GM23338 (cell line): Measurements from ENCODE around the gene HOXB3. TPM values are rescaled to one million over a fixed set of nuclear protein-coding genes. Genes with fewer than 3 reads are reported as not detected.

ENCODE experiments used
- ATAC-seq: fragments of 200-7000 bp; cut with Tn5 transposase; 3 replicates; pipeline ENCODE4 v1.9.1; 2020
- DNase-seq: peaks from one replicate; pipeline ENCODE4 v3.0.0-alpha.2; 2015; ENCODE audit warnings: low spot score
- H2AFZ ChIP-seq: fragments of 200-600 bp; sonication (generic); 2 replicates; pipeline ENCODE4 v1.8.0; 2016; ENCODE audit warnings: antibody characterized with exemption, mild to moderate bottlenecking, moderate library complexity
- H3F3A ChIP-seq: fragments of 200-600 bp; sonication (generic); replicated peaks from 2 replicates; pipeline ENCODE4 v1.8.0; 2017; ENCODE audit warnings: antibody characterized with exemption, mixed run types, low read depth
- H3K27ac ChIP-seq: fragments of 200-600 bp; sonication (generic); 2 replicates; pipeline ENCODE4 v1.6.1; 2016; ENCODE audit warnings: low read depth
- H3K27me3 ChIP-seq: fragments of 200-600 bp; sonication (generic); 2 replicates; pipeline ENCODE4 v1.8.0; 2016; ENCODE audit warnings: mild to moderate bottlenecking, mixed run types, moderate library complexity; ENCODE audit not compliant: insufficient read depth
- H3K36me3 ChIP-seq: fragments of 200-600 bp; sonication (generic); 2 replicates; pipeline ENCODE4 v1.8.0; 2016; ENCODE audit warnings: mild to moderate bottlenecking; ENCODE audit not compliant: insufficient read depth
- H3K4me1 ChIP-seq: fragments of 200-600 bp; sonication (generic); 2 replicates; pipeline ENCODE4 v1.8.0; 2016; ENCODE audit warnings: mild to moderate bottlenecking, moderate library complexity; ENCODE audit not compliant: insufficient read depth
- H3K4me2 ChIP-seq: fragments of 200-600 bp; sonication (generic); 2 replicates; pipeline ENCODE4 v1.7.1; 2017; ENCODE audit warnings: mixed run types
- H3K4me3 ChIP-seq: fragments of 200-600 bp; sonication (generic); 2 replicates; pipeline ENCODE4 v1.6.1; 2016; ENCODE audit warnings: mixed run types
- H3K79me2 ChIP-seq: fragments of 200-600 bp; sonication (generic); replicated peaks from 2 replicates; pipeline ENCODE4 v1.8.0; 2017; ENCODE audit warnings: mild to moderate bottlenecking; ENCODE audit not compliant: insufficient read depth
- H3K9me2 ChIP-seq: fragments of 200-600 bp; sonication (generic); 2 replicates; pipeline ENCODE4 v1.8.0; 2017; ENCODE audit not compliant: insufficient read depth
- H4K20me1 ChIP-seq: fragments of 200-600 bp; sonication (generic); replicated peaks from 2 replicates; pipeline ENCODE4 v1.8.0; 2017; ENCODE audit warnings: mild to moderate bottlenecking; ENCODE audit not compliant: insufficient read depth
- H3K27ac Mint-ChIP-seq: 2 replicates; pipeline ENCODE4 v1.8.0; 2020; ENCODE audit warnings: inconsistent platforms, mild to moderate bottlenecking, moderate library complexity, mixed read lengths
- H3K27me3 Mint-ChIP-seq: 3 replicates; pipeline ENCODE4 v1.8.0; 2022; ENCODE audit warnings: low read depth, mild to moderate bottlenecking, moderate library complexity, mixed read lengths, inconsistent platforms; ENCODE audit not compliant: insufficient read depth, poor library complexity
- H3K36me3 Mint-ChIP-seq: 3 replicates; pipeline ENCODE4 v1.8.0; 2021; ENCODE audit warnings: low read depth, mild to moderate bottlenecking, inconsistent platforms, moderate library complexity, mixed read lengths
- H3K4me1 Mint-ChIP-seq: 3 replicates; pipeline ENCODE4 v1.8.0; 2020; ENCODE audit warnings: mild to moderate bottlenecking, inconsistent platforms, mixed read lengths
- H3K4me3 Mint-ChIP-seq: 3 replicates; pipeline ENCODE4 v1.8.0; 2021; ENCODE audit warnings: moderate library complexity, mild to moderate bottlenecking, inconsistent platforms, mixed read lengths
- H3K9me3 Mint-ChIP-seq: 3 replicates; pipeline ENCODE4 v1.8.0; 2020; ENCODE audit warnings: moderate library complexity, mild to moderate bottlenecking, inconsistent platforms, mixed read lengths
- CREB1 ChIP-seq: fragments of 250-450 bp; sonication (Bioruptor Pico); IDR thresholded peaks from 2 replicates; pipeline ENCODE4 v1.5.0; 2020; ENCODE audit warnings: low read depth, mild to moderate bottlenecking, moderate library complexity
- ETS1 ChIP-seq: IDR thresholded peaks from 2 replicates; pipeline ENCODE4 v1.6.1; 2016; ENCODE audit warnings: antibody characterized with exemption
- EZH2phosphoT487 ChIP-seq: fragments of 200-600 bp; sonication (generic); IDR thresholded peaks from one replicate; pipeline ENCODE4 v1.8.1; 2018; ENCODE audit warnings: antibody characterized with exemption; ENCODE audit not compliant: unreplicated experiment
- ZNF114 ChIP-seq: fragments of 250-450 bp; sonication (Bioruptor Pico); IDR thresholded peaks from 2 replicates; pipeline ENCODE4 v1.5.0; 2020; ENCODE audit warnings: mild to moderate bottlenecking, moderate library complexity
- ZNF331 ChIP-seq: fragments of 250-450 bp; sonication (Bioruptor Pico); IDR thresholded peaks from 2 replicates; pipeline ENCODE4 v1.5.0; 2020; ENCODE audit warnings: low read depth, mild to moderate bottlenecking, moderate library complexity
- ZNF462 ChIP-seq: fragments of 250-450 bp; sonication (Bioruptor Pico); IDR thresholded peaks from 2 replicates; pipeline ENCODE4 v1.5.0; 2020; ENCODE audit warnings: mild to moderate bottlenecking, moderate library complexity
- polyA plus RNA-seq: library from polyadenylated mRNA; unstranded; fragments of >200 nt; fragmentation: Nextera tagmentation; extraction: Ambion mirVana; gene quantifications from 2 replicates; pipeline ENCODE4 v1.2.1, GENCODE V29; 2016
- total RNA-seq: library from RNA; depleted of rRNA; stranded (reverse); fragments of >200 nt; shearing (Covaris generic); gene quantifications from 2 replicates; pipeline ENCODE4 v1.2.3, GENCODE V29; 2014

The HOXB3 gene
- total and polyA plus RNA-seq, 2 experiments from 2014 or later, result 0.17 TPM; not detected in 1

- no peak for TF ChIP-seq ZNF462 (CRISPR knock-in tag)
These were observed 83.8 kb downstream of the HOXB3 start (continued) for GRCh38 chr17:48506246-48506645.

- H3K4me2 ChIP-seq, result no peak overlapping the region
- no peaks in the 10 kb centered on the region for H4K20me1 ChIP-seq
- H3K4me3 ChIP-seq, result no peak overlapping the region
- H3K27ac Mint-ChIP-seq, result no peak overlapping the region
- no peak overlapping the region for H2AFZ ChIP-seq
- H3K4me1 ChIP-seq, result peaks cover 20% of the 10 kb centered on the region; the same call in 1 of the 2 replicates
- no peak for DNase-seq
- H3F3A ChIP-seq, result no peaks in the 10 kb centered on the region
- TF ChIP-seq ZNF331 (CRISPR knock-in tag), result no peak
- no peak for TF ChIP-seq EZH2phosphoT487
- no peak for TF ChIP-seq ZNF114 (CRISPR knock-in tag)
- no peak for TF ChIP-seq ETS1
- TF ChIP-seq CREB1 (CRISPR knock-in tag), result no peak
- no peak overlapping the region for H3K27ac ChIP-seq
- peaks cover 29% of the 10 kb centered on the region for H3K27me3 Mint-ChIP-seq
- H3K4me3 Mint-ChIP-seq, result no peak overlapping the region
- ATAC-seq, result no peak
- H3K9me3 Mint-ChIP-seq, result no peaks in the 10 kb centered on the region
- peaks cover 26% of the 10 kb centered on the region for H3K4me1 Mint-ChIP-seq
- H3K79me2 ChIP-seq, result no peaks in the 10 kb centered on the region
- H3K9me2 ChIP-seq, result no peaks in the 10 kb centered on the region
- no peaks in the 10 kb centered on the region for H3K36me3 ChIP-seq
- peaks cover 32% of the 10 kb centered on the region for H3K27me3 ChIP-seq
- H3K36me3 Mint-ChIP-seq, result no peaks in the 10 kb centered on the region
These were observed 84.3 kb downstream of the HOXB3 start for GRCh38 chr17:48505788-48506187.
